ENCODE data around the gene PIGR.

The PIGR gene

GRCh38 chr1:206885341-206886060, 60.8 kb downstream of the PIGR start:
- no peak for DNase-seq

- DNase-seq = no peak
Measured at GRCh38 chr1:206883876-206884275, 62.4 kb downstream of the PIGR start.

- no peak for DNase-seq
Measured at GRCh38 chr1:206883160-206883559, 63.1 kb downstream of the PIGR start.

- DNase-seq = no peak
Measured at GRCh38 chr1:206882555-206882954, 63.7 kb downstream of the PIGR start.

GRCh38 chr1:206880314-206880713, 66.0 kb downstream of the PIGR start:
- no peak for DNase-seq

Measured in SW 1271 (cell line).